NCI-H1417 (cell line): Measurements from ENCODE around the gene CALR3.

Experiments used
- DNase-seq, 3 experiments: peaks; one replicate each; lab custom pipeline; 2025; lab: John Stamatoyannopoulos, UW

Gene CALR3

GRCh38 chr19:16429066-16429758 is 66.8 kb downstream of the CALR3 start:
- no peak for DNase-seq
